GDM1 (cell line): Measurements from ENCODE around the gene ZNF563.

ENCODE experiments used
- DNase-seq: peaks from one replicate; lab custom pipeline; 2025; lab: John Stamatoyannopoulos, UW

ZNF563 gene

GRCh38 chr19:12294249-12295158 is 38.9 kb downstream of the ZNF563 start, which contains the start of gene ZNF44:
Gene ZNF44 (minus strand): TSS chr19:12294883. CDS start chr19:12294694, 189 bp downstream.
- DNase-seq, result peak; percentile 95

GRCh38 chr19:12293777-12294248 is 39.6 kb downstream of the ZNF563 start:
- peak; percentile 56 for DNase-seq

GRCh38 chr19:12289790-12290065 is 43.7 kb downstream of the ZNF563 start:
- DNase-seq, result no peak

GRCh38 chr19:12287958-12288500 is 45.4 kb downstream of the ZNF563 start:
- DNase-seq, result no peak

- DNase-seq, result no peak
These were observed 48.8 kb downstream of the ZNF563 start for GRCh38 chr19:12284631-12285030.

GRCh38 chr19:12284226-12284625 is 49.2 kb downstream of the ZNF563 start:
- no peak for DNase-seq

GRCh38 chr19:12278713-12279112 is 54.7 kb downstream of the ZNF563 start:
- DNase-seq, result no peak

- no peak for DNase-seq
These were observed 60.2 kb downstream of the ZNF563 start for GRCh38 chr19:12272980-12273901.

- DNase-seq, result no peak
These were observed 61.0 kb downstream of the ZNF563 start for GRCh38 chr19:12272386-12272785.

GRCh38 chr19:12270854-12271253 is 62.6 kb downstream of the ZNF563 start:
- no peak for DNase-seq
